Coronary artery (tissue), 2 donors: ENCODE data around the gene XPR1.
"Not testable (repeated sequence)": the region's sequence is repeated elsewhere in the genome, so short reads cannot be mapped to it uniquely, and the experiment has no call there.

Experiments
- DNase-seq: peaks from one replicate; pipeline ENCODE4 v3.0.0-alpha.2; 2017; ENCODE audit warnings: low spot score
- H3K27ac ChIP-seq, 2 donors: fragments of 200-600 bp; sonication (generic); one replicate each; pipeline ENCODE4 v1.5.1; 2016 to 2019
- H3K4me3 ChIP-seq: fragments of 200-600 bp; sonication (generic); 2 replicates; pipeline ENCODE4 v1.5.1; 2016; ENCODE audit warnings: mild to moderate bottlenecking, moderate library complexity
- CTCF ChIP-seq: fragments of 200-600 bp; sonication (generic); IDR thresholded peaks from one replicate; pipeline ENCODE4 v1.5.1; 2019; ENCODE audit warnings: antibody characterized with exemption

The XPR1 gene

GRCh38 chr1:180691322-180691913, 59.6 kb downstream of the XPR1 start:
- H3K27ac ChIP-seq: no peak overlapping the region
- no peak for TF ChIP-seq CTCF
- H3K4me3 ChIP-seq: no peak overlapping the region
- no peak for DNase-seq

GRCh38 chr1:180693564-180694244, 61.9 kb downstream of the XPR1 start:
- DNase-seq: no peak
- Histone ChIP-seq H3K27ac (no peak overlapping the region), H3K4me3 (no peak overlapping the region)
- no peak for TF ChIP-seq CTCF

GRCh38 chr1:180695282-180695681, 63.5 kb downstream of the XPR1 start:
- H3K27ac ChIP-seq: no peak overlapping the region
- TF ChIP-seq CTCF: no peak
- DNase-seq: no peak
- no peak overlapping the region for H3K4me3 ChIP-seq

DNA sequence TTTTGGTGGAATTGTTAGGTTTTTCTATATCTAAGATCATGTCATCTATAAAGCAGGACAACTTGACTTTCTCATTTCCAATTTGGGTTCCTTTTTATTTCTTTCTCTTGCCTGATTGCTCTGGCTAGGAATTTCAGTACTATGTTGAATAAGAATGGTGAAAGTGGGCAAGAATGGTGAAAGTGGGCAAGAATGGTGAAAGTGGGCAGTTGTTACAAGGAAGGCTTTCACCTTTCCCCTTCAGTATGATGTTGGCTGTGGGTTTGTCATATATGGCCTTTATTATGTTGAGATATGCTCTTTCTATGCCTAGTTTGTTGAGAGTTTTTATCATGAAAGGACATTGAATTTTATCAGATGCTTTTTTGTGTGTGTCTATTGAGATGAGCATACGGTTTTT, 64.5 kb downstream of the XPR1 start:
- no peak for TF ChIP-seq CTCF
- Histone ChIP-seq H3K27ac (no peak overlapping the region), H3K4me3 (no peak overlapping the region)
- no peak for DNase-seq

DNA sequence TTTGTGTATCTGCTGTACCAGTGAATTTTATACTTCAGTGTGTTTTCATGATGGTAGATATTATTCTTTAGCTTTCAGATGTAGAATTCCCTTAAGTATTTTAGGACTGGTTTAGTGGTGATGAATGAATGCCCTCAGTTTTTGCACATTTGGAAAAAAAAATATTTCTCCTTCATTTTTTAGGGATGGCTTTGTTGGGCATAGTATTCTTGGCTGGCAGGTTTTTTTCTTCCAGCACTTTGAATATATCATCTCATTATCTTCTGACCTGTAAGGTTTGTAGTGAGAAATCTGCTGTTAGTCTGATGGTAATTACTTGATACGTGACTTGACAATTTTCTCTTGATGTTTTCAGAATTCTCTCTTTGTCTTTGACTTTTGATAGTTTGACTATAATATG, 66.8 kb downstream of the XPR1 start:
- DNase-seq: no peak
- H3K27ac ChIP-seq: no peak overlapping the region
- H3K4me3 ChIP-seq: no peak overlapping the region
- no peak for TF ChIP-seq CTCF

GRCh38 chr1:180702376-180702775, 70.6 kb downstream of the XPR1 start:
- H3K4me3 ChIP-seq, DNase-seq, H3K27ac ChIP-seq: not testable (repeated sequence)

- not testable (repeated sequence) for H3K4me3 ChIP-seq, DNase-seq, H3K27ac ChIP-seq
Measured at GRCh38 chr1:180710746-180711145, 78.9 kb downstream of the XPR1 start.

DNA sequence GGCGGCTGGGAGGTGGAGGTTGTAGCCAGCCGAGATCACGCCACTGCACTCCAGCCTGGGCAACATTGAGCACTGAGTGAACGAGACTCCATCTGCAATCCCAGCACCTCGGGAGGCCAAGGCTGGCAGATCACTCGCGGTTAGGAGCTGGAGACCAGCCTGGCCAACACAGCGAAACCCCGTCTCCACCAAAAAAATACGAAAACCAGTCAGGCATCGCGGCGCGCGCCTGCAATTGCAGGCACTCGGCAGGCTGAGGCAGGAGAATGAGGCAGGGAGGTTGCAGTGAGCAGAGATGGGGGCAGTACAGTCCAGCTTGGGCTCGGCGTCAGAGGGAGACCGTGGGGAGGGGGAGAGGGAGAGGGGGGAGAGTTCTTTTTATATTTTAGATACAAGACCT, 79.4 kb downstream of the XPR1 start:
- H3K27ac ChIP-seq, H3K4me3 ChIP-seq, DNase-seq: not testable (repeated sequence)

DNA sequence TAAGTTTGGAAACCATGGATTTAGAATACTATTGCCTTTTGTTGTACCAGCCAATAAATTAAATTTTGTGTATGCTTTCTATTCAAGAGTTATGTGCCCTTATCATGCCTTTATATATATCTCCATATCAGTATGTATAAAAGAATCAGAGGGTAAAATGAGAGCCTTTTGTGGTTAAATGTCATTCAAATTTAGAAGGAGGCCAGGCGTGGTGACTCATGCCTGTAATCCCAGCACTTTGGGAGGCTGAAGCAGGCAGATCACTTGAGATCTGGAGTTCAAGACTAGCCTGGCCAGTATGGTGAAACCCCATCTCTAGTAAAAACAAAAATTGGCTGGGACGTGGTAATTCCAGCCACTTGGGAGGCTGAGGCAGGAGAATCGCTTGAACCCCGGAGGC, 88.9 kb downstream of the XPR1 start:
- no peak for TF ChIP-seq CTCF
- no peak overlapping the region for H3K27ac ChIP-seq
- no peak overlapping the region for H3K4me3 ChIP-seq
- DNase-seq: no peak
